OCI-LY1 (cell line): ENCODE data around the gene FAM83E.

Source experiments
- H2AFZ ChIP-seq: fragments of 200-600 bp; sonication (generic), shearing (Covaris generic); 2 replicates; pipeline ENCODE4 v1.6.0; 2014; ENCODE audit warnings: antibody characterized with exemption, mild to moderate bottlenecking, low read length
- H3F3A ChIP-seq: fragments of 200-600 bp; sonication (generic), shearing (Covaris generic); 2 replicates; pipeline ENCODE4 v1.6.0; 2014; ENCODE audit warnings: mild to moderate bottlenecking, antibody characterized with exemption, low read length, moderate library complexity; ENCODE audit not compliant: insufficient read depth
- H3K27ac ChIP-seq: fragments of 200-600 bp; sonication (generic); 2 replicates; pipeline ENCODE4 v1.5.1; 2014; ENCODE audit warnings: low read length, mixed run types, mild to moderate bottlenecking, low read depth; ENCODE audit not compliant: poor library complexity, severe bottlenecking
- H3K27me3 ChIP-seq: fragments of 200-600 bp; sonication (generic); 2 replicates; pipeline ENCODE4 v1.6.0; 2014; ENCODE audit warnings: antibody characterized with exemption, mild to moderate bottlenecking, low read length, moderate library complexity; ENCODE audit not compliant: insufficient read depth
- H3K36me3 ChIP-seq: fragments of 200-600 bp; sonication (generic); 2 replicates; pipeline ENCODE4 v1.6.1; 2014; ENCODE audit warnings: mild to moderate bottlenecking, antibody characterized with exemption, low read length, moderate library complexity, mixed read lengths; ENCODE audit not compliant: insufficient read depth
- H3K4me1 ChIP-seq: fragments of 200-600 bp; sonication (generic); 2 replicates; pipeline ENCODE4 v1.5.1; 2014; ENCODE audit warnings: mild to moderate bottlenecking, low read length, moderate library complexity; ENCODE audit not compliant: insufficient read depth, severe bottlenecking
- H3K4me2 ChIP-seq: fragments of 200-600 bp; sonication (generic), shearing (Covaris generic); 2 replicates; pipeline ENCODE4 v1.6.1; 2014; ENCODE audit warnings: low read length
- H3K4me3 ChIP-seq: fragments of 200-600 bp; sonication (generic); 2 replicates; pipeline ENCODE4 v1.5.1; 2014; ENCODE audit warnings: low read length, low read depth, mild to moderate bottlenecking, mixed read lengths; ENCODE audit not compliant: poor library complexity, severe bottlenecking
- H3K79me2 ChIP-seq: fragments of 200-600 bp; shearing (Covaris generic); 2 replicates; pipeline ENCODE4 v1.6.1; 2016; ENCODE audit warnings: mixed run types, low read length, mixed read lengths; ENCODE audit not compliant: insufficient read depth
- H3K9ac ChIP-seq: fragments of 200-600 bp; sonication (generic), shearing (Covaris generic); 2 replicates; pipeline ENCODE4 v1.6.1; 2014; ENCODE audit warnings: mild to moderate bottlenecking, low read length, mixed read lengths
- H3K9me2 ChIP-seq: fragments of 200-600 bp; sonication (generic), shearing (Covaris generic); 2 replicates; pipeline ENCODE4 v1.6.1; 2014; ENCODE audit warnings: low read depth, mild to moderate bottlenecking, low read length, mixed read lengths
- H3K9me3 ChIP-seq: fragments of 200-600 bp; shearing (Covaris generic); 2 replicates; pipeline ENCODE4 v1.6.1; 2014; ENCODE audit warnings: low read length, mixed read lengths
- H4K20me1 ChIP-seq: fragments of 200-600 bp; sonication (generic), shearing (Covaris generic); 2 replicates; pipeline ENCODE4 v1.6.0; 2016; ENCODE audit warnings: mild to moderate bottlenecking, low read length; ENCODE audit not compliant: insufficient read depth
- EZH2 ChIP-seq: fragments of 200-600 bp; sonication (generic), shearing (Covaris generic); IDR thresholded peaks from 2 replicates; pipeline ENCODE4 v1.8.0; 2017; ENCODE audit warnings: borderline replicate concordance, mixed run types, mild to moderate bottlenecking, antibody characterized with exemption, low read length, moderate library complexity, mixed read lengths
- TF ChIP-seq, protein P1 (sequence below): fragments of 200-600 bp; sonication (generic), shearing (Covaris generic); IDR thresholded peaks from 2 replicates; pipeline ENCODE4 v1.5.1; 2017; ENCODE audit warnings: mild to moderate bottlenecking, antibody characterized with exemption, low read length, moderate library complexity, mixed read lengths

FAM83E gene

GRCh38 chr19:48654299-48655059, 39.6 kb upstream of the FAM83E start:
- H4K20me1 ChIP-seq = no peaks in the 10 kb centered on the region
- no peaks in the 10 kb centered on the region for H3K27me3 ChIP-seq
- H3F3A ChIP-seq = no peaks in the 10 kb centered on the region
- H3K4me2 ChIP-seq = no peak overlapping the region
- H3K9ac ChIP-seq = no peak overlapping the region
- peaks cover 22% of the 10 kb centered on the region for H3K4me1 ChIP-seq
- no peak overlapping the region for H2AFZ ChIP-seq
- no peaks in the 10 kb centered on the region for H3K79me2 ChIP-seq
- H3K9me2 ChIP-seq = no peaks in the 10 kb centered on the region
- H3K9me3 ChIP-seq = no peaks in the 10 kb centered on the region
- TF ChIP-seq, protein P1, sequence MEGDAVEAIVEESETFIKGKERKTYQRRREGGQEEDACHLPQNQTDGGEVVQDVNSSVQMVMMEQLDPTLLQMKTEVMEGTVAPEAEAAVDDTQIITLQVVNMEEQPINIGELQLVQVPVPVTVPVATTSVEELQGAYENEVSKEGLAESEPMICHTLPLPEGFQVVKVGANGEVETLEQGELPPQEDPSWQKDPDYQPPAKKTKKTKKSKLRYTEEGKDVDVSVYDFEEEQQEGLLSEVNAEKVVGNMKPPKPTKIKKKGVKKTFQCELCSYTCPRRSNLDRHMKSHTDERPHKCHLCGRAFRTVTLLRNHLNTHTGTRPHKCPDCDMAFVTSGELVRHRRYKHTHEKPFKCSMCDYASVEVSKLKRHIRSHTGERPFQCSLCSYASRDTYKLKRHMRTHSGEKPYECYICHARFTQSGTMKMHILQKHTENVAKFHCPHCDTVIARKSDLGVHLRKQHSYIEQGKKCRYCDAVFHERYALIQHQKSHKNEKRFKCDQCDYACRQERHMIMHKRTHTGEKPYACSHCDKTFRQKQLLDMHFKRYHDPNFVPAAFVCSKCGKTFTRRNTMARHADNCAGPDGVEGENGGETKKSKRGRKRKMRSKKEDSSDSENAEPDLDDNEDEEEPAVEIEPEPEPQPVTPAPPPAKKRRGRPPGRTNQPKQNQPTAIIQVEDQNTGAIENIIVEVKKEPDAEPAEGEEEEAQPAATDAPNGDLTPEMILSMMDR = no peak
- TF ChIP-seq EZH2 = no peak
- H3K36me3 ChIP-seq = no peaks in the 10 kb centered on the region
- no peak overlapping the region for H3K27ac ChIP-seq
- no peak overlapping the region for H3K4me3 ChIP-seq

GRCh38 chr19:48651683-48652048, 36.8 kb upstream of the FAM83E start:
- no peak overlapping the region for H2AFZ ChIP-seq
- no peaks in the 10 kb centered on the region for H3F3A ChIP-seq
- no peaks in the 10 kb centered on the region for H3K9me2 ChIP-seq
- no peak overlapping the region for H3K4me2 ChIP-seq
- no peaks in the 10 kb centered on the region for H3K27me3 ChIP-seq
- no peaks in the 10 kb centered on the region for H3K79me2 ChIP-seq
- H3K9ac ChIP-seq = no peak overlapping the region
- peaks cover 35% of the 10 kb centered on the region for H3K4me1 ChIP-seq
- no peak overlapping the region for H3K4me3 ChIP-seq
- no peaks in the 10 kb centered on the region for H3K36me3 ChIP-seq
- no peaks in the 10 kb centered on the region for H3K9me3 ChIP-seq
- no peak for TF ChIP-seq EZH2
- TF ChIP-seq, protein P1 = no peak
- no peaks in the 10 kb centered on the region for H4K20me1 ChIP-seq
- H3K27ac ChIP-seq = no peak overlapping the region

- Histone ChIP-seq H3K36me3 (no peaks in the 10 kb centered on the region), H3K4me2 (no peak overlapping the region), H3K79me2 (no peaks in the 10 kb centered on the region), H3K4me3 (no peak overlapping the region), H3K9me2 (no peaks in the 10 kb centered on the region), H3K27me3 (no peaks in the 10 kb centered on the region), H3K9me3 (no peaks in the 10 kb centered on the region), H2AFZ (no peak overlapping the region), H3K9ac (no peak overlapping the region), H3K27ac (no peak overlapping the region), H3F3A (no peaks in the 10 kb centered on the region), H3K4me1 (peaks cover 38% of the 10 kb centered on the region), H4K20me1 (no peaks in the 10 kb centered on the region)
- no peak for TF ChIP-seq EZH2
- TF ChIP-seq, protein P1 = no peak
Observed at GRCh38 chr19:48650974-48651682, 36.3 kb upstream of the FAM83E start.
